ENCODE measurements around the gene LIFR. TPM values are rescaled to one million over a fixed set of nuclear protein-coding genes. Genes with fewer than 3 reads are reported as not detected.
A peak's percentile ranks its signal among the peaks of the same experiment; 100 is the strongest.

The LIFR gene
- total RNA-seq, 1 donor from 2014 or later = 16.0 TPM

DNA sequence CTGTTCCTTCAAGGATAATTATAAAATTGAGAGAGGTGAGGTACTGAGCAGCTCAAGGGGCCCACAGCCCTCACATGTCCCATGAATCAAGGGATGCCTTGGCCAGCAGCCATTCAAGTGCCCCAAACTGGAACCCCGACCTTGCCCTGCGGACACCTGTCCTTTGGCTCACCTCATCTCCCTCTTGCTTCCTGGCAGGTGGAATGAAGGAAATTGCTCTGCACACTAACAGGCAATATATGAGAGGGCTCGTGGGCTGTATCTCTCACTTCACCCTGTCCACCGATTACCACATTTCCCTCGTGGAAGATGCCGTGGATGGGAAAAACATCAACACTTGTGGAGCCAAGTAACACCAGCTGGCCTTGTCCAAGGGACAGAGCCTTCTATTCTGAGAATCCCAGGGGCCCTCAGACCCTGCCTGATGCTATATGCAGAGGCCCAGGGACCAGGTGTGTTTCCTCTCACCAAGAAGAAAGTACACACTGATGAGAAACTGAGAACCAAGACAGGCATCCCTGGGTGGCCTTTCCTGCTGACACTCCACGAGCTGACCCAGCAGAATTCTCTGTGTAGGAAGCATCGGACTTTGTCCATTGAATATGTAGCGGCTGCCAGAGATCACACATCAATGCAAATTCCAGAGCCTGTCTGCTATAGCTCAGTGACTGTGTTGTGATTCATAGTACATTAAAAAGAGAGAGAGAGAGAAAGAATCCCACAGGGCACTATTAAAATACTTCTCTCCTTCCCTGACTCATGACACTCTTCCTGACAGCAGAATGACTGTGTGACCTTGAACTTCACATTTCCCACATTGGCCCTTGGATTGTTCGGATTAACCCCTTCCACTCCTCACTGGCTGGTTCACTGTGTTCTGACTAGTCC lies 92.6 kb downstream of the LIFR start:
- peaks cover 3% of the 10 kb centered on the region for H3K36me3 Mint-ChIP-seq (ENCODE audit: low read depth, unreplicated experiment)
- H3K9ac ChIP-seq (ENCODE audit: low read length) = peak overlapping the region; percentile 62
- H3K9me3 ChIP-seq (ENCODE audit: insufficient read depth, low read depth, low read length) = no peaks in the 10 kb centered on the region
- peak overlapping the region; percentile 82 for H3K27ac ChIP-seq (ENCODE audit: low read depth, low read length)
- no peaks in the 10 kb centered on the region for H3K36me3 ChIP-seq (ENCODE audit: insufficient read depth, low read length)
- H3K9me3 Mint-ChIP-seq (ENCODE audit: unreplicated experiment) = no peaks in the 10 kb centered on the region
- H3K79me2 ChIP-seq (ENCODE audit: insufficient read depth, low read length) = no peaks in the 10 kb centered on the region
- peaks cover 2% of the 10 kb centered on the region for H3K27me3 Mint-ChIP-seq (ENCODE audit: low read depth, unreplicated experiment)
- FAIRE-seq = peak; percentile 98
- H3K4me1 Mint-ChIP-seq (ENCODE audit: low read depth, unreplicated experiment) = peaks cover 21% of the 10 kb centered on the region
- no peaks in the 10 kb centered on the region for H3K27me3 ChIP-seq (ENCODE audit: insufficient read depth, low read length)
- peak overlapping the region; percentile 72 for H3K4me2 ChIP-seq (ENCODE audit: low read length)
- peak overlapping the region; percentile 13 for H3K4me3 ChIP-seq (ENCODE audit: insufficient read depth, low read depth, low read length)
- peak overlapping the region; percentile 6 for H2AFZ ChIP-seq (ENCODE audit: low read depth, low read length)
- no peaks in the 10 kb centered on the region for H4K20me1 ChIP-seq (ENCODE audit: insufficient read depth, low read length)
- no peak overlapping the region for H3K27ac Mint-ChIP-seq (ENCODE audit: unreplicated experiment)
- DNase-seq (ENCODE audit: low read depth) = peak; percentile 95
- peaks cover 53% of the 10 kb centered on the region for H3K4me1 ChIP-seq (ENCODE audit: insufficient read depth, low read length)
- TF ChIP-seq, protein P1, sequence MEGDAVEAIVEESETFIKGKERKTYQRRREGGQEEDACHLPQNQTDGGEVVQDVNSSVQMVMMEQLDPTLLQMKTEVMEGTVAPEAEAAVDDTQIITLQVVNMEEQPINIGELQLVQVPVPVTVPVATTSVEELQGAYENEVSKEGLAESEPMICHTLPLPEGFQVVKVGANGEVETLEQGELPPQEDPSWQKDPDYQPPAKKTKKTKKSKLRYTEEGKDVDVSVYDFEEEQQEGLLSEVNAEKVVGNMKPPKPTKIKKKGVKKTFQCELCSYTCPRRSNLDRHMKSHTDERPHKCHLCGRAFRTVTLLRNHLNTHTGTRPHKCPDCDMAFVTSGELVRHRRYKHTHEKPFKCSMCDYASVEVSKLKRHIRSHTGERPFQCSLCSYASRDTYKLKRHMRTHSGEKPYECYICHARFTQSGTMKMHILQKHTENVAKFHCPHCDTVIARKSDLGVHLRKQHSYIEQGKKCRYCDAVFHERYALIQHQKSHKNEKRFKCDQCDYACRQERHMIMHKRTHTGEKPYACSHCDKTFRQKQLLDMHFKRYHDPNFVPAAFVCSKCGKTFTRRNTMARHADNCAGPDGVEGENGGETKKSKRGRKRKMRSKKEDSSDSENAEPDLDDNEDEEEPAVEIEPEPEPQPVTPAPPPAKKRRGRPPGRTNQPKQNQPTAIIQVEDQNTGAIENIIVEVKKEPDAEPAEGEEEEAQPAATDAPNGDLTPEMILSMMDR (IDR thresholded peaks at IDR 0.05; ENCODE audit: insufficient read depth, low read depth, low read length) = no peak
- no peak for TF ChIP-seq EZH2 (IDR thresholded peaks at IDR 0.05; ENCODE audit: insufficient read depth, low read length)
- no peak overlapping the region for H3K4me3 Mint-ChIP-seq (ENCODE audit: unreplicated experiment)

GRCh38 chr5:38462976-38463633 lies 93.3 kb downstream of the LIFR start:
- Mint-ChIP-seq H3K9me3 (ENCODE audit: unreplicated experiment) (no peaks in the 10 kb centered on the region), H3K4me1 (ENCODE audit: low read depth, unreplicated experiment) (peaks cover 13% of the 10 kb centered on the region), H3K27me3 (ENCODE audit: low read depth, unreplicated experiment) (peaks cover 2% of the 10 kb centered on the region), H3K36me3 (ENCODE audit: low read depth, unreplicated experiment) (peaks cover 3% of the 10 kb centered on the region), H3K27ac (ENCODE audit: unreplicated experiment) (no peak overlapping the region), H3K4me3 (ENCODE audit: unreplicated experiment) (peak overlapping the region; percentile 10)
- Histone ChIP-seq H3K79me2 (ENCODE audit: insufficient read depth, low read length) (no peaks in the 10 kb centered on the region), H3K4me2 (ENCODE audit: low read length) (peak overlapping the region; percentile 72), H3K4me1 (ENCODE audit: insufficient read depth, low read length) (peaks cover 46% of the 10 kb centered on the region), H4K20me1 (ENCODE audit: insufficient read depth, low read length) (no peaks in the 10 kb centered on the region), H2AFZ (ENCODE audit: low read depth, low read length) (no peak overlapping the region), H3K9ac (ENCODE audit: low read length) (peak overlapping the region; percentile 62), H3K27me3 (ENCODE audit: insufficient read depth, low read length) (no peaks in the 10 kb centered on the region), H3K4me3 (ENCODE audit: insufficient read depth, low read depth, low read length) (no peak overlapping the region), H3K36me3 (ENCODE audit: insufficient read depth, low read length) (no peaks in the 10 kb centered on the region), H3K9me3 (ENCODE audit: insufficient read depth, low read depth, low read length) (no peaks in the 10 kb centered on the region), H3K27ac (ENCODE audit: low read depth, low read length) (peak overlapping the region; percentile 82)
- TF ChIP-seq, protein P1 (IDR thresholded peaks at IDR 0.05; ENCODE audit: insufficient read depth, low read depth, low read length) = no peak
- TF ChIP-seq EZH2 (IDR thresholded peaks at IDR 0.05; ENCODE audit: insufficient read depth, low read length) = no peak
- FAIRE-seq = no peak
- peak; percentile 41 for DNase-seq (ENCODE audit: low read depth)
